ENCODE measurements around the gene NHSL1.

GRCh38 chr6:138507977-138508675 is 8.8 kb upstream of the NHSL1 start:
- TF ChIP-seq CTCF (IDR thresholded peaks at IDR 0.05; ENCODE audit: low read length): no peak
- no peak for TF ChIP-seq EZH2phosphoT487 (IDR thresholded peaks at IDR 0.05; ENCODE audit: low read length)
- TF ChIP-seq EZH2 (optimal IDR thresholded peaks at IDR 0.05; ENCODE audit: low read depth, low read length): no peak

Data from MM.1S (cell line).